ENCODE measurements around the gene GRM4.

Gene GRM4

DNA sequence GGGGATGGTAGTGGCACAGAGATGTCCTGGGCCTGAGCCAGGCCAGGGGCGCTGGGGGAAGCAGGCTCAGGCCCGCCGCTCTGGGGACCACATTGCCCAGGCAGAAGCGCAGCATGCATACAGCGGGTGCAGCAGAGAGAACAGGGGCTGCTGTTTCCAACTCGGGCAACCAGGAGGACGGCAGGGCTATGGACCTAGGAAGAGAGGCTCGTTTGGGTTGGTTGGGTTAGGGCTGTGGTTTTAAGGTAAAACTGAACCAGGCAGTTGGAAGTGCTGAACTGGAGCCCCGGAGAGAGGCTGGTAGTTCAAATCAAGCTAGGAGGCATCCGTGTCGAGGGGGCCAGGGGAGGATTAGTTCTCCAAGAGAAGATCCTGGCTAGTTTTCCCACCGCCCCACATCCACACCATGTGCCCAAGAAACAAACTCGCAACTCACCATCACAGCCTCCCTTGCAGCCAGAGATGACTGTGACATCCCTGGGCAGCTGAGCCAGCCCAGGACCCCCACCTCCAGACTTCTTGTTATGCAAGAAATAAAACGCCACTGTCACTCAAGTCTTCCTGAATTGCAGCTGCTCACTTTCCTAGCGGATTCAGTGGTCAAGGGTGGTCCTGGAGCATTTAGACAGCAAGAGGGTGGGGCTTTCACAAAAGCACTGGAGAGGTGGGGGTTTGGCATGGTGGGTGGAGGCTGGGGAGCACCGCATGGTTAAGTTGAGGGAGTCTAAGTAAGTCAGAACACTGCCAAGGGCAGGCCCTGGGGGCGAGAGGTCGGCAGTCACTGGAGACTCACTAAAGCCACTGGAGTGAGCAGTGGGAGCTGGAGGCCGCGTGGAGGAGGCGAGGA, 161.2 kb downstream of the GRM4 start:
- Mint-ChIP-seq H3K36me3 (no peaks in the 10 kb centered on the region), H3K27ac (no peak overlapping the region), H3K27me3 (no peaks in the 10 kb centered on the region), H3K4me3 (no peak overlapping the region), H3K9me3 (ENCODE audit: low read depth) (no peaks in the 10 kb centered on the region), H3K4me1 (ENCODE audit: low read depth) (peaks cover 3% of the 10 kb centered on the region)

DNA sequence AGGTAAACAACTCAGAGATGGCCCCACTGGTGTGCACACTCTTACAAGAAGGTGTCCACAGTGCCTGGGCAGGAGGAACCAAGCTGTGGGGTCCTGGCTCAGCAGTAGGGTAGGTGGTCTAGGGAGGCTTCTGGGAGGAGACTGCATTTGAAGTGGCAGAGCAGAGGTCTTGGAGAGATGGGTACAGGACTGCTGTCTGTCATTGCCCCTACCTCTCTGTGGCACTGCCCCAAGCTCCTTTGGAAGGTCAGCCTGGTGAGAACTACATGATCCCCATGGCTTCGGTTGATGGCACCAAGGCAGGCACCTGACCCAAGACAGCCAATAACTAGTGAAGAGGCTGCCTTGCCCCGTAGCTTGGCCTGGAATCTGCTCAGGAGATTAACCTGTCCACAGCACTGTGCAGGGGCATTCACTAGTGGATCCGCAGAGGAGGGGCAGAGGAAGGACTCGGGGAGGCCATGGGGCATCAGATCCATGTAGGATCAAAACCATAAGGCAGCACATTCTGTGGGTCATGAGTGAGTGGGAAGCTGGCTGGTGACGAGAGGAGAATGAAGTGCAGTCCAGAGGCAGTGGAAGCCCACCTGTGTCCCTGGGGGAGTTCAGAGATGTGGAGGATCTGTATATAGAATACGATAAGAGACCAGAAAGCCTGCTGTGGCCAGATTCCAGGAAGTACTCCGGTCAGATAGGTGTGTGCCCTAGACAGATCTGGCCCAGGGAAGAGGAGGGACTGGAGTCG, 162.0 kb downstream of the GRM4 start:
- Mint-ChIP-seq H3K9me3 (ENCODE audit: low read depth) (no peaks in the 10 kb centered on the region), H3K4me1 (ENCODE audit: low read depth) (peaks cover 3% of the 10 kb centered on the region), H3K27me3 (no peaks in the 10 kb centered on the region), H3K4me3 (no peak overlapping the region), H3K27ac (no peak overlapping the region), H3K36me3 (no peaks in the 10 kb centered on the region)

GRCh38 chr6:33983109-33983716, 162.7 kb downstream of the GRM4 start:
- Mint-ChIP-seq H3K36me3 (no peaks in the 10 kb centered on the region), H3K9me3 (ENCODE audit: low read depth) (no peaks in the 10 kb centered on the region), H3K4me1 (ENCODE audit: low read depth) (peaks cover 3% of the 10 kb centered on the region), H3K27me3 (no peaks in the 10 kb centered on the region), H3K27ac (no peak overlapping the region), H3K4me3 (no peak overlapping the region)

GRCh38 chr6:33981861-33982260, 164.0 kb downstream of the GRM4 start:
- no peaks in the 10 kb centered on the region for H3K9me3 Mint-ChIP-seq (ENCODE audit: low read depth)
- peaks cover 3% of the 10 kb centered on the region for H3K27me3 Mint-ChIP-seq
- no peak overlapping the region for H3K27ac Mint-ChIP-seq
- H3K36me3 Mint-ChIP-seq, result no peaks in the 10 kb centered on the region
- no peak overlapping the region for H3K4me3 Mint-ChIP-seq
- H3K4me1 Mint-ChIP-seq (ENCODE audit: low read depth), result peaks cover 5% of the 10 kb centered on the region

- peaks cover 6% of the 10 kb centered on the region for H3K27me3 Mint-ChIP-seq
- no peaks in the 10 kb centered on the region for H3K36me3 Mint-ChIP-seq
- no peak overlapping the region for H3K4me3 Mint-ChIP-seq
- no peak overlapping the region for H3K27ac Mint-ChIP-seq
- H3K9me3 Mint-ChIP-seq (ENCODE audit: low read depth), result no peaks in the 10 kb centered on the region
- H3K4me1 Mint-ChIP-seq (ENCODE audit: low read depth), result peaks cover 9% of the 10 kb centered on the region
Observed at GRCh38 chr6:33981421-33981820, 164.5 kb downstream of the GRM4 start.

- no peak overlapping the region for H3K4me3 Mint-ChIP-seq
- H3K9me3 Mint-ChIP-seq (ENCODE audit: low read depth), result no peaks in the 10 kb centered on the region
- H3K36me3 Mint-ChIP-seq, result no peaks in the 10 kb centered on the region
- no peak overlapping the region for H3K27ac Mint-ChIP-seq
- peaks cover 6% of the 10 kb centered on the region for H3K27me3 Mint-ChIP-seq
- H3K4me1 Mint-ChIP-seq (ENCODE audit: low read depth), result peaks cover 9% of the 10 kb centered on the region
Observed at GRCh38 chr6:33980176-33981175, 165.4 kb downstream of the GRM4 start.

DNA sequence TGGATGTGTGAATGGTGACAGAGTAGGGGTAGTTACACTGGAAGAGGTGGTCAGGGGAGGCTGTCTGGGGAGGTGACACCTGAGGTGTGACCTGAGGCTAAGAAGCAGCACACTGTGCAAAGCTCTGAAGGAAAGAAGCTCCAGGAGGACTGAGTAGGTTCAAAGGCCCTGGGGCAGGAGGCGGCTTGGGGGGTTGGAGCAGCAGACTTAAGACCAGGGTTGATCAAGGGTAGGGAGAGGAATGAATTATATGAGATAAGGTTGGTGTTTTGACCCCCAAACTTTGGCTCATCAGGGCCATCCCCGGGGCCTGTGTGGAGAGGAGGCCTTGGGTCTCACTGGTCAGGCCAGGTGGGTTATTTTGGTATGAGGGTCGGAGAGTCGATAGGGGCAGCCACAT, 166.1 kb downstream of the GRM4 start:
- Mint-ChIP-seq H3K36me3 (no peaks in the 10 kb centered on the region), H3K4me1 (ENCODE audit: low read depth) (peaks cover 9% of the 10 kb centered on the region), H3K27me3 (peaks cover 6% of the 10 kb centered on the region), H3K9me3 (ENCODE audit: low read depth) (no peaks in the 10 kb centered on the region), H3K27ac (no peak overlapping the region), H3K4me3 (no peak overlapping the region)

GRCh38 chr6:33978412-33979150, 167.3 kb downstream of the GRM4 start:
- no peak overlapping the region for H3K27ac Mint-ChIP-seq
- no peak overlapping the region for H3K4me3 Mint-ChIP-seq
- H3K9me3 Mint-ChIP-seq (ENCODE audit: low read depth), result no peaks in the 10 kb centered on the region
- no peaks in the 10 kb centered on the region for H3K36me3 Mint-ChIP-seq
- H3K27me3 Mint-ChIP-seq, result peaks cover 13% of the 10 kb centered on the region
- H3K4me1 Mint-ChIP-seq (ENCODE audit: low read depth), result peaks cover 9% of the 10 kb centered on the region

GRCh38 chr6:33977606-33978411, 168.1 kb downstream of the GRM4 start:
- Mint-ChIP-seq H3K9me3 (ENCODE audit: low read depth) (no peaks in the 10 kb centered on the region), H3K27ac (no peak overlapping the region), H3K4me1 (ENCODE audit: low read depth) (peaks cover 6% of the 10 kb centered on the region), H3K4me3 (no peak overlapping the region), H3K27me3 (peaks cover 13% of the 10 kb centered on the region), H3K36me3 (no peaks in the 10 kb centered on the region)

DNA sequence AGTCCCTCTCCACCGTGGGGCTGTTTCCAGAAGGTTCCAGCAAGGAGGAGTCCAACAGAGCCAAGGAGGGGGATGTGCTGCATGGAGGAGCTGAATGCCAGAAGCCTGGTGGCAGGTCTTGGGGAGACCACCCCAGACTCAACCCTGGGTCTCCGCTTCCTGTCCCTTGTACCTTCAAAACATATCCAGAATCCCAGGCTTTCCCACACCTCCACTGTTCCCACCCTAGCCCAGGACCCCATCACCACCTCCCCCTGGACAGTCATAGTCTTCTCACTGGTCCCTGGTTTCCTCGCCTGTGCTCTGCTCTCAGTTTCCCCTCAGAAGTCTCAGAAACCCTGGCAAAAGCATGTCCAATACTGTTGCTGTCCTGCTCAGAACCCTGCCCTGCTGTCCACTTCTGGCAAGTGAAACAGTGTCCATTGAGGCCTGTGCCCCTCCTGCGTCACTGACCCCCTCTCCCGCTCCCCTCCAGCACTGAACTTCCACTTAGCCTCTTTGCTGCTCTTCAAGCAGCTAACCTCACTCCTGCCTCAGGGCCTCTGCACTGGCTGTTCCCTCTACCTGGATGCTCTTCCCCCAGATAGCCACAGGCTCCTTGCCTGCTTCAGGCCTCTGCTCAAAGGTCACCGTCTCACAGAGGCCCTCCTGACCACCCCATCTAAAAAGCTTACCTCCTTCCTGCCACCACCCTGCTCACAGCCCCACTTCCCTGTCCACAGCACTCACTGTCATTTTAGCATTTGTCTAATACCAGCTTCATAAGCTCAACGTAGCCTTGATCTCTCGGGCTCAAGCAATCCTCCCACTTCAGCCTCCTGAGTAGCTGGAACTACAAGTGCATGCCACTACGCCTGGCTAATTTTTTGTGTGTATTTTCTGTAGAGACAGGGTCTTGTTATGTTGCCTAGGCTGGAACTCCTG, 169.2 kb downstream of the GRM4 start:
- H3K4me1 Mint-ChIP-seq (ENCODE audit: low read depth), result peaks cover 6% of the 10 kb centered on the region
- H3K27ac Mint-ChIP-seq, result no peak overlapping the region
- H3K9me3 Mint-ChIP-seq (ENCODE audit: low read depth), result no peaks in the 10 kb centered on the region
- peak overlapping the region; percentile 48 for H3K4me3 Mint-ChIP-seq
- H3K36me3 Mint-ChIP-seq, result no peaks in the 10 kb centered on the region
- H3K27me3 Mint-ChIP-seq, result peaks cover 14% of the 10 kb centered on the region

GRCh38 chr6:33975661-33976436, 170.0 kb downstream of the GRM4 start:
- H3K4me1 Mint-ChIP-seq (ENCODE audit: low read depth), result peaks cover 6% of the 10 kb centered on the region
- no peak overlapping the region for H3K27ac Mint-ChIP-seq
- peaks cover 14% of the 10 kb centered on the region for H3K27me3 Mint-ChIP-seq
- H3K36me3 Mint-ChIP-seq, result no peaks in the 10 kb centered on the region
- no peak overlapping the region for H3K4me3 Mint-ChIP-seq
- no peaks in the 10 kb centered on the region for H3K9me3 Mint-ChIP-seq (ENCODE audit: low read depth)

DNA sequence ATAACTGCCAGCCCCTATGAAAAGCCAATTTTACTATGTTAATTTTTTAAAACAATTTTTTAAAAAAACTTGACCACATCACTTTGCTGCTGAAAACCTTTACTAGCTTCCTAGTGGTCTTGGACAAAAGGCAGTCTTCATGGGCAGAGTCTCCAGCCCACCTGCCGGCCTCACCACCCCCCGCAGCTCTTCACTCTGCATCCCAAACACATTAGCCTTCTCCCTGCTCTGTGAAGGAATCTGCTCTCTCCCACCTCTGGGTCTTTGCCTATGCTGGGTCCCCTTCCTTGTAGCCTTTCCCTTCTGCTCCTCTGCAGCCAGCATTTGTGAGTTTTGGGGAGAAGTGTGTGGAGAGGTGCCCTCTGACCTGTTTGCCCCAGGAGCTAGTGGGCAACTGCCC, 171.4 kb downstream of the GRM4 start:
- H3K27ac Mint-ChIP-seq, result no peak overlapping the region
- peaks cover 17% of the 10 kb centered on the region for H3K27me3 Mint-ChIP-seq
- no peak overlapping the region for H3K4me3 Mint-ChIP-seq
- no peaks in the 10 kb centered on the region for H3K36me3 Mint-ChIP-seq
- no peaks in the 10 kb centered on the region for H3K9me3 Mint-ChIP-seq (ENCODE audit: low read depth)
- H3K4me1 Mint-ChIP-seq (ENCODE audit: low read depth), result peaks cover 6% of the 10 kb centered on the region
